Epithelial cell of esophagus (primary cell): Measurements from ENCODE around the gene MPRIP.

Source experiments
- DNase-seq: peaks from one replicate; pipeline ENCODE4 v3.0.0; 2010; ENCODE audit warnings: low read depth
- H3K4me3 ChIP-seq: 2 replicates; pipeline ENCODE4 v1.5.1; 2011; ENCODE audit warnings: mild to moderate bottlenecking, low read length, control low read depth
- TF ChIP-seq, protein P1 (sequence below): IDR thresholded peaks from 2 replicates; pipeline ENCODE4 v1.5.1; 2011; ENCODE audit warnings: low read depth, mild to moderate bottlenecking, low read length, control low read depth, inconsistent platforms; ENCODE audit not compliant: insufficient read depth; ENCODE audit errors: missing control alignments

The MPRIP gene

GRCh38 chr17:17201271-17201670 lies 159.0 kb downstream of the MPRIP start:
- TF ChIP-seq, protein P1, sequence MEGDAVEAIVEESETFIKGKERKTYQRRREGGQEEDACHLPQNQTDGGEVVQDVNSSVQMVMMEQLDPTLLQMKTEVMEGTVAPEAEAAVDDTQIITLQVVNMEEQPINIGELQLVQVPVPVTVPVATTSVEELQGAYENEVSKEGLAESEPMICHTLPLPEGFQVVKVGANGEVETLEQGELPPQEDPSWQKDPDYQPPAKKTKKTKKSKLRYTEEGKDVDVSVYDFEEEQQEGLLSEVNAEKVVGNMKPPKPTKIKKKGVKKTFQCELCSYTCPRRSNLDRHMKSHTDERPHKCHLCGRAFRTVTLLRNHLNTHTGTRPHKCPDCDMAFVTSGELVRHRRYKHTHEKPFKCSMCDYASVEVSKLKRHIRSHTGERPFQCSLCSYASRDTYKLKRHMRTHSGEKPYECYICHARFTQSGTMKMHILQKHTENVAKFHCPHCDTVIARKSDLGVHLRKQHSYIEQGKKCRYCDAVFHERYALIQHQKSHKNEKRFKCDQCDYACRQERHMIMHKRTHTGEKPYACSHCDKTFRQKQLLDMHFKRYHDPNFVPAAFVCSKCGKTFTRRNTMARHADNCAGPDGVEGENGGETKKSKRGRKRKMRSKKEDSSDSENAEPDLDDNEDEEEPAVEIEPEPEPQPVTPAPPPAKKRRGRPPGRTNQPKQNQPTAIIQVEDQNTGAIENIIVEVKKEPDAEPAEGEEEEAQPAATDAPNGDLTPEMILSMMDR: no peak
- H3K4me3 ChIP-seq: no peak overlapping the region
- no peak for DNase-seq

GRCh38 chr17:17201907-17202306 lies 159.7 kb downstream of the MPRIP start:
- DNase-seq: no peak
- H3K4me3 ChIP-seq: no peak overlapping the region

GRCh38 chr17:17203173-17203730 lies 161.0 kb downstream of the MPRIP start:
- no peak overlapping the region for H3K4me3 ChIP-seq
- TF ChIP-seq, protein P1: no peak
- no peak for DNase-seq

More at GRCh38 chr17:17201907-17202306, 159.7 kb downstream of the MPRIP start:
- TF ChIP-seq, protein P1: no peak

DNA sequence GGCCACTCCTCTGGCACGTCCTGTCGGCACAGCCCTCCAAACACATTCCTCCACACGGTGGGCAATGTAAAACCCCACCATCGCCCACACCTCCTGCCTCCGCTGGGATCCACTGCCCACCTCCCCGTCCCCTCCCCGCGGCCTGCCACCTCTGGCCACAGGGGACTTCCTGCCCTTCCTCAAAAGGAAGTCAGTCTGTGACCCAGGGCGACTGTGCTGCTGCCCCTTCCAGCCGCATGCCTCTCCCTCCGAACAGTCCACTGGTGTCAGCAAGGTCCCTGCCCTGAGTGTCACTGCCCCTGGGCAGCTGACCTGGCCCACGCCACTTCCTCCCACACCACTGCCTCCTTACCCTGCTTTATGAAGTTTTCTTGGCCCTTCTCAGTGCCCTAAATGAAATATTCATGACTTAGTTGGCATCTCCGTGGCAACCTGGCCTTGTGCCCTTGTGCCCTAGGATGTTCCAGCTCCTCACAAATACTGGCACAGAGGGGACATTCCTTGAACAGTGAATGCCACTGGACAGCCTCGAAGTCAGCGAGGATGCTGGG lies 161.9 kb downstream of the MPRIP start:
- no peak for DNase-seq
- H3K4me3 ChIP-seq: no peak overlapping the region
- TF ChIP-seq, protein P1: no peak

GRCh38 chr17:17204635-17205231 lies 162.5 kb downstream of the MPRIP start:
- no peak for DNase-seq
- H3K4me3 ChIP-seq: peak overlapping the region; percentile 62
- TF ChIP-seq, protein P1: no peak

DNA sequence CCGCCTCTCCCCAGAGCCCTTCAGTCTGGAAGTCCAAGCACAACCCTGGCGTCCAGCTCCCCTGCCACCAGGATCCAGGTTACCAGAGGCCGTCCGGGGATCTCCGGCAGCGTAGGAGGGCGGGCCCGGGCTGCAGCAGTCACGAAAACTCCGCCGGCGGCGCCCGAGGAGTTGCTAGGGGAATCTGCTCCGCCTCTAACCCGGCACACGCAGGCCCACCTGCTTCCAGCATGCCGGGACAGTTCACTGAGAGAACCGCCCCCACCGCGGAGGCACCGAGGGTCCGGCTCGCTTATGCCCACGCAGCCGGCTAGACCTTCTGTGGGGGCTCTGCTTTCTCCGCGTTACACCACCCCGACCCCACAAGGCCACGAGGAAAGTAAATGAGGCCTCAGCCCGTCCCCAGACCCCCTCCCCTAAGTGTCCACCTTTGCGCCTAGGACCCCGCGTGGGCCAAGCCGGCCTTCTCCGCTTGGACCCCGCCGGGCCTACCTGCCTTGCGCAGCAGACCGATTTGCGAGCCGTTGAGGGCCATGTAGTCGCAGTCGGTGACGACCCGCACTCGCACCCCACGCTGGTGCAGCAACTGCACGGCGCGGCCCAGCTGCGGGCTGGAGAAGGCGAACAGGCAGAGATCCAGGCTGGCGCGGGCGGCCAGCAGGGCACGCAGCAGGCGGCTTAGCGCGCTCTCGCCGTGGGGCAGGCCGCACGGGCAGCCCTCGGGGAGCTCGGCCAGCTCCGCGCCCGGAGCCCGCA lies 163.3 kb downstream of the MPRIP start:
- TF ChIP-seq, protein P1: no peak
- peak; percentile 66 for DNase-seq
- H3K4me3 ChIP-seq: peak overlapping the region; percentile 62
